Testis (tissue), 3 donors: ENCODE data around the gene TMEM233. TPM values are rescaled to one million over a fixed set of nuclear protein-coding genes. Genes with fewer than 3 reads are reported as not detected.
A peak's percentile ranks its signal among the peaks of the same experiment; 100 is the strongest.

Experiments
- DNase-seq: peaks from one replicate; pipeline ENCODE4 v3.0.0-alpha.2; 2019
- H3K27ac ChIP-seq, 2 donors: fragments of 200-600 bp; sonication (generic); one replicate each; pipeline ENCODE4 v1.5.1; 2019
- H3K27me3 ChIP-seq: fragments of 200-600 bp; sonication (generic); one replicate; pipeline ENCODE4 v1.5.1; 2019
- H3K36me3 ChIP-seq: fragments of 200-600 bp; sonication (generic); one replicate; pipeline ENCODE4 v1.5.1; 2017; ENCODE audit warnings: low read depth; ENCODE audit errors: missing control alignments
- H3K4me1 ChIP-seq: fragments of 200-600 bp; sonication (generic); one replicate; pipeline ENCODE4 v1.5.1; 2019
- H3K4me3 ChIP-seq, 2 donors: fragments of 200-600 bp; sonication (generic); one replicate each; pipeline ENCODE4 v1.5.1; 2017 to 2019
- H3K9me3 ChIP-seq: fragments of 200-600 bp; sonication (generic); one replicate; pipeline ENCODE4 v1.5.1; 2017
- CTCF ChIP-seq, 3 experiments: fragments of 450-650 bp in 2 of 3; fragments of 200-600 bp in 1 of 3; sonication (generic) in 1 of 3; IDR thresholded peaks; one replicate each; pipeline ENCODE4 v1.5.1; 2016 to 2019; ENCODE audit warnings: antibody characterized with exemption in 3 of 3, mild to moderate bottlenecking in 2 of 3, moderate library complexity in 1 of 3
- POLR2A ChIP-seq: fragments of 450-650 bp; IDR thresholded peaks from one replicate; pipeline ENCODE4 v1.6.1; 2017; ENCODE audit warnings: antibody characterized with exemption, mild to moderate bottlenecking, moderate library complexity
- WGBS, 2 donors: methylation state at CpG; one replicate each; pipeline ENCODE4 v1.1.5; 2018; 5-methylcytosine and 5-hydroxymethylcytosine counted together
- intact Hi-C: fragments of 100-400 bp; cut with DNase I; formaldehyde crosslinking; loops from one replicate; pipeline ENCODE4 v1.15.1; 2023; ENCODE audit warnings: low total_unique reads
- polyA plus RNA-seq: library from polyadenylated mRNA; stranded (reverse); fragments of 350-450 nt; fragmentation: Illumina TruSeq; extraction: RNeasy Lipid Tissue Mini Kit (QIAGEN cat#74804); gene quantifications from one replicate; pipeline ENCODE4 v1.2.3, GENCODE V29; 2014; ENCODE audit warnings: low read depth, low replicate concordance; ENCODE audit not compliant: insufficient read depth
- total RNA-seq, 2 donors: library from RNA; depleted of rRNA; stranded (reverse); fragments of >200 nt; gene quantifications; one replicate each; pipeline ENCODE4 v1.2.3, GENCODE V29; 2016

The TMEM233 gene
- total and polyA plus RNA-seq, 3 donors from 2014 or later: 0.31 to 0.47 TPM; not detected in 1

- no peak overlapping the region for H3K4me3 ChIP-seq
- no peaks in the 10 kb centered on the region for H3K9me3 ChIP-seq
- no peaks in the 10 kb centered on the region for H3K27me3 ChIP-seq
- H3K27ac ChIP-seq: peak overlapping the region in 1 of 2 donors; percentile 53
- H3K36me3 ChIP-seq: no peaks in the 10 kb centered on the region
- TF ChIP-seq CTCF (IDR thresholded peaks at IDR 0.05) (no peak), POLR2A (no peak)
- peak; percentile 38 for DNase-seq
- 69 to 80% methylated on average over 4 of the region's 4 CpGs for WGBS, 2 donors
- H3K4me1 ChIP-seq: peaks cover 37% of the 10 kb centered on the region
- intact Hi-C loops: no loop called here
Measured at GRCh38 chr12:119665164-119665929, 71.8 kb downstream of the TMEM233 start.

- Histone ChIP-seq H3K4me1 (peaks cover 39% of the 10 kb centered on the region), H3K9me3 (no peaks in the 10 kb centered on the region), H3K27ac (peak overlapping the region in 1 of 2 donors; percentile 53), H3K36me3 (no peaks in the 10 kb centered on the region), H3K4me3 (no peak overlapping the region), H3K27me3 (no peaks in the 10 kb centered on the region)
- TF ChIP-seq POLR2A: no peak
- no peak for TF ChIP-seq CTCF (IDR thresholded peaks at IDR 0.05)
- 35 to 49% methylated on average over 2 of the region's 2 CpGs for WGBS, 2 donors
- no peak for DNase-seq
- intact Hi-C loops: no loop called here
Measured at GRCh38 chr12:119666226-119666795, 72.7 kb downstream of the TMEM233 start.

GRCh38 chr12:119666900-119667576 lies 73.5 kb downstream of the TMEM233 start:
- no peak for TF ChIP-seq POLR2A
- peaks cover 39% of the 10 kb centered on the region for H3K4me1 ChIP-seq
- WGBS, 2 donors: 11 to 14% methylated on average over 9 of the region's 9 CpGs
- H3K27ac ChIP-seq: peak overlapping the region in 1 of 2 donors; percentile 92
- intact Hi-C loops: no loop called here
- no peaks in the 10 kb centered on the region for H3K36me3 ChIP-seq
- H3K27me3 ChIP-seq: no peaks in the 10 kb centered on the region
- H3K9me3 ChIP-seq: no peaks in the 10 kb centered on the region
- H3K4me3 ChIP-seq: peak overlapping the region; percentile 82 to 92
- no peak for DNase-seq

GRCh38 chr12:119667577-119668323 lies 74.2 kb downstream of the TMEM233 start, which contains the start of gene PRKAB1:
Gene PRKAB1 (plus strand): TSS chr12:119668133. CDS start chr12:119668245, 112 bp downstream.
- H3K4me1 ChIP-seq: peaks cover 39% of the 10 kb centered on the region
- H3K27ac ChIP-seq: peak within 1 kb of the TSS; percentile 77 to 92
- no peaks in the 10 kb centered on the region for H3K36me3 ChIP-seq
- DNase-seq: peak; percentile 98
- TF ChIP-seq CTCF (IDR thresholded peaks at IDR 0.05) (peak; percentile 77 to 89 (median 88)), POLR2A (no peak)
- peak within 1 kb of the TSS; percentile 82 to 92 for H3K4me3 ChIP-seq
- no peaks in the 10 kb centered on the region for H3K9me3 ChIP-seq
- intact Hi-C loops: no loop called here
- 0 to 1% methylated on average over 15 to 68 of the region's 69 CpGs for WGBS, 2 donors
- H3K27me3 ChIP-seq: no peaks in the 10 kb centered on the region
